Left lobe of liver (tissue), 2 donors: Measurements from ENCODE around the gene COX10. TPM values are rescaled to one million over a fixed set of nuclear protein-coding genes. Genes with fewer than 3 reads are reported as not detected.
"Not testable (repeated sequence)": the region's sequence is repeated elsewhere in the genome, so short reads cannot be mapped to it uniquely, and the experiment has no call there.

Experiments
- ATAC-seq: fragments of 200-7000 bp; cut with Tn5 transposase; one replicate; pipeline ENCODE4 v1.9.1; 2020; ENCODE audit warnings: mild to moderate bottlenecking, moderate library complexity
- DNase-seq: peaks from one replicate; pipeline ENCODE4 v3.0.0-alpha.2; 2020; ENCODE audit warnings: low spot score
- total RNA-seq: library from RNA; stranded (reverse); gene quantifications from one replicate; pipeline ENCODE4 v1.2.1, GENCODE V29; 2021
- donor health status: DM: no; HTN: no; CAD: no; lungs with moderate emphysema.
- donor health status: DM: no; HTN: yes; CAD: no.

COX10 gene
- 7.8 TPM for total RNA-seq

DNA sequence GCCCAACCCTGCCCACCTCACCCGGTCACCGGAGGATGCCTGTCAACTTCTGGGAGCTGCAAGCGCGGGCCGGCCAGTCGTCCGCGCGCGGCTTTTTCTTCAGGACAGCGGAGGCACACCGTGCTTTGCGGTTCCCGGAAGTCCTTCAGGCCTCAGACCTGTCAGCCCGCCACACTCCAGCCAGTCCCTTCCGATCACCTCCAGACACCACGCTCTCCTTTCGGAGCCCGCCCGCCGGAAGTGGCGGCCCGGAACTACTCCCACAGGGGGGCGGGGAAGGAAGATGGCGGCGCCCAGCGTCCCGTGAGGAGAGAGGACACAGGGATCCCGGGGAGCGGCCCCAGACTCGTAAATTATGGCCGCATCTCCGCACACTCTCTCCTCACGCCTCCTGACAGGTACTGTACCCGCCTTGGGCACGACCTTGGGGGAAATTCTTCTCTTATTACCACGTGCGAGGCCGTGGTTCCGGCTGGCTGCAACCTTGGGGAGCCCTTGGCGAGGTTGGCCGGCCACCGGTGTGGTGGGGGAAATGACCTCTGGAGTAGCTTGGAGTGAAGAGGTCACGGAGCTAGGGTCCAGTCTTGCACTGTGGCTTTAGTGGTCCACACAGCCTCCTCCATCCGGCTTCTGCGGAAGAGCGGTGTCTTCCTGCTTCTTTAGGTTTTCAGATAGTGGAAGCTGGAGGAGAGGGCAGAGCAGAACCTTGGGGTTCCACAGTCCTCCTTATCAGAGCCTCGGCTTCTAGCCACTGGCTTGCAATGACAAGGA lies at the start of gene COX10:
TSS of gene COX10 (plus strand) at position 254 of the 771 bp plus-strand sequence. CDS start at position 356, 102 bp downstream.
- DNase-seq (peak; percentile 92), ATAC-seq (peak; percentile 100)

DNA sequence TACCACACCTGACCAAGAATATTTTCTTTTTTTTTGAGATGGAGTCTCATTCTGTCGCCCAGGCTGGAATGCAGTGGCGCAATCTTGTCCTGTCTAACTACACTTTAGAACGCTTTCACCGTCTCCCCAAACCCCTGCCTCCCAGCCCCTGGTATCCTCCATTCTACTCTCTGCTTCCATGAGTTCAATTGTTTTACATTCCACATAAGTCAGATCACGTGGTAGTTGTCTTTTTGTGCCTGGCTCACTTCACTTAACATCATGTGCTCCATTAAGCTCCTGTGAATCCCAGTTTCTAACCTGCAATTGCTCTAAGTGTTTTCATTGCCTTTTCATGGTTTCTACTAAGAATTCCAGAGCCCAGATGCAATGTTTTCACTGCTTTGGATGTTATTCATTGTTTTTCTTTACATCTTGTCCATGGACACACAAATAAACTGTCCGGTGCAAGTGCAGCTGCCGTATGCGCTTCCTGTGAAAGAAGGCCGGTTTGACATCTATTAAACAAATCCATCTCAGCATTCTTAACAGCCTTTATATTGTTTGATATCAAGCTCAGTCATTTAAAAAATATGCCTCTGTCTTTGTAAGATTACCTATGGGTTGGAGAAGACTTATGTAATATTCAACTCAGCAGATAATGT lies 47.5 kb upstream of the COX10 start:
- ATAC-seq, DNase-seq: not testable (repeated sequence)

GRCh38 chr17:14029755-14030154 lies 39.5 kb upstream of the COX10 start:
- not testable (repeated sequence) for ATAC-seq, DNase-seq

DNA sequence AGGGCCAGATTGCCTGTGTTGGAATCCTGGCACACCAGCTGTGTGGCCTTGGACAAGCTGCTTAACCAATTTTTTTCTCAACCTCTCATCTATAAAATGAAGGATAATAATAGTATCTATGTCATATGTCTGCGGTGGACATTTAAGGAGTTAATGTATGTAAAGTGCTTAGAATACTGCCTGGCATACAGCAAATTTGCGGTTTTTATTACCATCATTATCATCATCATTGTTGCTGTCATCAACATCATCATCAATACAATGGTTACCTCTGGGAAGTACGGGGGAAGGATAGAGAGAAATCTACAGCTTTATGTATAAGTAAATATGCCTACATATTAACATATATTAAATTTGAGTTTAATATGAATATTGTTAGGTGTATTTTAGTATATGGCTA lies 37.1 kb upstream of the COX10 start:
- DNase-seq (no peak), ATAC-seq (no peak)

DNA sequence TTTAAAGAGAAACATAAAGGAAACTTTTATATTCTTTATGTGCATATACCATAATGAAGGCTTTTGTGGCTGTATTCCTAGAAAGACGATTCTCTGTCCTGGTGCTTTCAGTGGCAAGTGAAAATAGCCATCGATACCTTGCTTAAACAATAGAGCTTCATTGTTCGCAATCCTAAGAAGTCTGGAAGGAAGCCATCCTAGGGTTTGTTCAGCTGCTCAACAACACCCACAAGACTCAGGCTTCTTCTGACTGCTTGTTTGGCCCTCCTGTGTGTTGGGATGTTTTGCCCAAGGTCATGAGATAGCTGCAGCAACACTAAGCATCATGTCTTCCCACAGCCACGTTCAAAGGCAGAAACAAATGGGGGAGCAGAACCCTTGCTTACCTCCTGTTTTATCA lies 36.1 kb upstream of the COX10 start:
- ATAC-seq: no peak
- no peak for DNase-seq

DNA sequence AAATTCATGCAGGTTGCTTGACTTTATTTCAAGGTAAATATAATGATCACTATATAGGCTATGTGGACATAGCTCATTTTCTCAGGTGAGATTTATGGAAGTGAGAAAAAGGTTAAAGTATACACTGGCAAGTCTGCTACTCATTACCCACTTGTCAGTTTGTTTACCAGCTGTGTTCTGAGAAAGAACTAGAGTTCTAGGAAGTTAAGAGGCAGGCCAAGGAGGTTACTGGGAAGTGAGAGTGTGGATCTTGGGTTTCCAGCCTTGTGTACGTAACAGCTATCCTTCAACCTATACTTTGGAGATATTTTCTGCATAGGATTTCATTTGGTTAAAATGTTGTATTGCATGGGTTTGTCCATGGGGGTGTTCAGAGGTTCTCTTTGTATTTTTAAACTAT lies 31.9 kb upstream of the COX10 start:
- ATAC-seq: no peak
- no peak for DNase-seq

DNA sequence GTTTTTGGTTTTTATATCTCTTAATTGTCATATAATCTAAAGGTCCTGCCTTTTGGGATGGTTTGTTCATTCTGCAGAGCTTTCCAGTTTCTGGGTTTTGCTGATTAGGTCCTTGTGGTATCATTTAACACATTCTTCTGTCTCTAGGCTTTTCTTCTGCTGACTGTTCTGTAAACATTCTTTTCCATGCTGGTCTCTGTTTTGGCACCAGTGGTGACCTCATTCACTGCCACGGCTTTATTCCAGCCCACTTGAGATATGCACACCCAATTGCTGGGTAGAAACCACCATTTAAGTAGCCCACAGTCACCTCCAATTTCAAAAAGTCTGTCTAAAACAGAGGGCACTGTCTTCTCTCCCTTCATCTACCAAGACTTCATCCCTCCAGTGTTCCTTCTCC lies 31.1 kb upstream of the COX10 start:
- ATAC-seq: no peak
- no peak for DNase-seq

GRCh38 chr17:14042411-14042810 lies 26.9 kb upstream of the COX10 start:
- no peak for ATAC-seq

DNA sequence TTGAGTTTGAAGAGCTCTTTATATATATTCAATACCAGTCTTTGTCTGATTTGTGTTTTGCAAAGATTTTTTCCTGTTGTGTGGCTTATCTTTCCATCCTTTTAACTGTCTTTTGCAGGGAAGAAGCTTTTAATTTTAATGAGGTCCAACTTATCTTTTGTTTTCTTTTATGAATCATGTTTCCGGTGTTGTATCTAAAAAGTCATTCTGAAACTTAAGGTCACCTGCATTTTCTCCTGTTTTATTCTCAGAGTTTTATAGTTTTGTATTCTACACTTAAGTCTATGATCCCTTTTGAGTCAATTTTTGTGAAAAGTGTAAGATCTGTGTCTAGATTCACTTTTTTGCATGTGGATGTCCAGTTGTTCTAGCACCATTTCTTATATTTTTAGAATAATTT lies 24.6 kb upstream of the COX10 start:
- no peak for ATAC-seq
- no peak for DNase-seq

More at GRCh38 chr17:14042411-14042810, 26.9 kb upstream of the COX10 start:
- no peak for DNase-seq

DNA sequence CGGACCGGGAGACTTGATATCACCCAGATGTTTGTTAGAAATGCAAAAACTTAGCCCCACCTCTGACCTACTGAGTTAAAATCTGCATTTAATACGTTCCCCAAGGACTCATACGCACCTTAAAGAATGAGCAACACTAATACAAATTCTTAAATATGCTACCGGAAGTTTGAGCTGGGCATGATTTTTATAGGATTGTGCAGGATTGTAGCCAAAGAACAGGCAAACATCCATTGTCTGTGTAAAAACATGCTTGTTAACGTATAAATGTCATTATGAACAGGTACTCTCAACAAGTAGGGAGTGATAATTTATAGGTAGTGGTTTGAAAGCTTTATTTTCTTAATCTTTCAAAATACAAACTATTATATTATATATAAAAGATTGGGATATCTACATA lies 22.3 kb upstream of the COX10 start:
- DNase-seq (no peak), ATAC-seq (no peak)

- no peak for DNase-seq
- peak; percentile 40 for ATAC-seq
Measured at GRCh38 chr17:14047591-14047990, 21.7 kb upstream of the COX10 start.

GRCh38 chr17:14048169-14048568 lies 21.1 kb upstream of the COX10 start:
- ATAC-seq (peak; percentile 41), DNase-seq (no peak)

GRCh38 chr17:14050616-14051015 lies 18.7 kb upstream of the COX10 start:
- ATAC-seq (no peak), DNase-seq (no peak)

- no peak for ATAC-seq
Measured at GRCh38 chr17:14051692-14052091, 17.6 kb upstream of the COX10 start.

DNA sequence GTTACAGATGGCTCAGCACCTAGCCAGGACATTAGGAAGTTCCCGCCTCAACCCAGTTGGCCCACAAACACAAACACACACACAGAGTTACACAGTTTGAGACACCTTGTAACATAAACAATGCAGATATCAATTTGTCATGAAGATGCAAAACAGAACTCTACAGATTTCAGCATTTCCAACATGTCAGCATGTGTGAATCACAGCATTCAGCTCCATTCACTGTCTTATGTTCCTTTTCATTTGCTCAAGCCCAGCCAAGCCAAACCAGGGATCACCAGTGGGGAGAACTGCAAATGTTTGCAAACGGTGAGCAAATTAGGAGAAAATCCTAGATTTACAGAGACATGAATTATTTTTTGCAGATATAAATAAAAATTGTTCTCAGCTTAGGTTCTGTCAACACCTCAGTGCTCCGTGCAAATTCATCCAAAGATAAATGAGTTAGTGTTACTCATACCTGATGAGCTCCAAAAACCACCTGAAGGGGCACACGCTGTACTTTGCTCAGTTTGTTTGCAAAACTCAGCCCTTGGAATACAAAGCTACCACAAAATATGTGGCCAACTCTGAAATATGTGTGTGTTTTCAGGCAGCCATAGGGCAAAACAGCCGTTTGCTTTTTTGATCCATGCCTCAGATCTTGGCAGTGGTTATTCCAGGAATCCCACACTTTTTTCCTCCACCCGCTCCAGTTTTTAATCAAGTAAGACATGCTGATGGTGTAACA lies 16.3 kb upstream of the COX10 start:
- peak; percentile 72 for DNase-seq
- ATAC-seq: peak; percentile 94

More at GRCh38 chr17:14051692-14052091, 17.6 kb upstream of the COX10 start:
- no peak for DNase-seq

GRCh38 chr17:14057591-14057990 lies 11.7 kb upstream of the COX10 start:
- ATAC-seq (no peak), DNase-seq (no peak)

DNA sequence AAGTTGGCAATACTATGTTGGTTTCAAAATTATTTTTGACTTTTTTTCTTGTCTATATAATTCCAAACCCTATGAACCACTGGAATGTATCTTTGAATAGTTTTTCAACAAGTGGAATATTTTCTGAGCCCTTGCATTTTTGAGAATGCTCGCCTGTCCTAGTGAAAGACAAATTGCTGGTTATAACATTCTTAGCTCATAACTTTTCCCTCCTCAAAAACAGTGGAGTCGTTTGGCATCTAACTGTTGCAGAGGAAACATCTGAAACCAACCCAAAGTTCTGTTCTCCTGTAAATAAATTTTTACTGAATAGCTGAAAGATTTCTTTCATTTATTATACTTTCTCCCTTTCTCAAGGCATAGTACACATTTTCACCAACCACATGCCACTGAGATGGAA lies 11.3 kb upstream of the COX10 start:
- ATAC-seq (no peak), DNase-seq (no peak)

DNA sequence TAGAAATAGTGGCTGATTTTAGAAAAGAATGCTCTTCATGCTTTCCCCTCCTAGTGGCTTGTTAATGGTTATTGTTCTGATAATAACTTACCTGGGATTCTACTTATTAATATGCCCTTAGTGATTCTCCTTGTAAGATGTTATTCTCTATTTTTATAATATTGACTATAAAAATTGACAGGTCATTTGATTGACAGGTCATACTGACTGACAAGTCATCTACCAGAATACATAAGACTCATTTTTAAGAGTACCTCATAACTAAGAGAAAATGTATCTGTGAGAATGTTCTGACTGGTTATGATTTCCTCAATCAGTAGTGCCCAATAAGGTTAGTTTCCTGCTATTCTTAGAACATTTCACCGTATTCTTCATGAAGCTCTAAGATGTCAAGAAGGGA lies 8.6 kb upstream of the COX10 start:
- ATAC-seq (no peak), DNase-seq (no peak)

- ATAC-seq (no peak), DNase-seq (no peak)
Measured at GRCh38 chr17:14061666-14062560, 7.4 kb upstream of the COX10 start.

GRCh38 chr17:14067347-14067746 lies 2.0 kb upstream of the COX10 start:
- no peak for DNase-seq
- no peak for ATAC-seq
